H9 (cell line): ENCODE data around the gene HIPK2. TPM values are rescaled to one million over a fixed set of nuclear protein-coding genes. Genes with fewer than 3 reads are reported as not detected.

ENCODE experiments used
- DNase-seq: peaks from one replicate; pipeline ENCODE4 v3.0.0-alpha.2; 2017
- H2AFZ ChIP-seq: one replicate; pipeline ENCODE4 v1.6.1; 2013; ENCODE audit warnings: mild to moderate bottlenecking, low read length, control low read depth, moderate library complexity
- H2AK5ac ChIP-seq: 2 replicates; pipeline ENCODE4 v1.6.1; 2013; ENCODE audit warnings: low read length, control low read depth, mixed read lengths; ENCODE audit not compliant: insufficient read length
- H2BK120ac ChIP-seq: one replicate; pipeline ENCODE4 v1.6.1; 2013; ENCODE audit warnings: low read depth, mild to moderate bottlenecking, low read length, control low read depth, inconsistent platforms; ENCODE audit not compliant: poor library complexity, severe bottlenecking
- H2BK12ac ChIP-seq: 2 replicates; pipeline ENCODE4 v1.6.1; 2013; ENCODE audit warnings: low read length, control low read depth, mixed read lengths, low read depth; ENCODE audit not compliant: insufficient read length
- H2BK15ac ChIP-seq: 2 replicates; pipeline ENCODE4 v1.6.1; 2013; ENCODE audit warnings: low read depth, low read length, control low read depth
- H2BK20ac ChIP-seq: one replicate; pipeline ENCODE4 v1.6.1; 2013; ENCODE audit warnings: low read depth, mild to moderate bottlenecking, low read length, control low read depth, inconsistent platforms; ENCODE audit not compliant: poor library complexity, severe bottlenecking
- H2BK5ac ChIP-seq: 2 replicates; pipeline ENCODE4 v1.6.1; 2013; ENCODE audit warnings: low read length, control low read depth, mixed read lengths; ENCODE audit not compliant: insufficient read length
- H3K14ac ChIP-seq: 2 replicates; pipeline ENCODE4 v1.6.1; 2013; ENCODE audit warnings: low read length, control low read depth; ENCODE audit not compliant: insufficient read depth
- H3K18ac ChIP-seq: 2 replicates; pipeline ENCODE4 v1.6.1; 2013; ENCODE audit warnings: low read depth, mild to moderate bottlenecking, mixed read lengths, low read length, control low read depth; ENCODE audit not compliant: insufficient read length
- H3K23ac ChIP-seq: 2 replicates; pipeline ENCODE4 v1.6.1; 2013; ENCODE audit warnings: low read length, control low read depth, mixed read lengths, low read depth; ENCODE audit not compliant: insufficient read length
- H3K23me2 ChIP-seq: 2 replicates; pipeline ENCODE4 v1.6.1; 2013; ENCODE audit warnings: low read depth, mild to moderate bottlenecking, mixed read lengths, low read length, control low read depth; ENCODE audit not compliant: insufficient read length, poor library complexity, severe bottlenecking
- H3K27ac ChIP-seq: 2 replicates; pipeline ENCODE4 v1.5.1; 2013; ENCODE audit warnings: low read length, control low read depth, mixed read lengths, low read depth; ENCODE audit not compliant: insufficient read length
- H3K27me3 ChIP-seq: 2 replicates; pipeline ENCODE4 v1.6.1; 2013; ENCODE audit warnings: low read length, control low read depth, inconsistent platforms; ENCODE audit not compliant: insufficient read depth
- H3K4ac ChIP-seq: 2 replicates; pipeline ENCODE4 v1.6.1; 2013; ENCODE audit warnings: low read depth, mild to moderate bottlenecking, control low read depth, inconsistent platforms, low read length, moderate library complexity
- H3K4me1 ChIP-seq: 2 replicates; pipeline ENCODE4 v1.6.1; 2013; ENCODE audit warnings: low read length, control low read depth, inconsistent platforms; ENCODE audit not compliant: insufficient read depth
- H3K4me2 ChIP-seq: 2 replicates; pipeline ENCODE4 v1.6.1; 2013; ENCODE audit warnings: low read length, control low read depth, mixed read lengths; ENCODE audit not compliant: insufficient read length, insufficient read depth
- H3K56ac ChIP-seq: 2 replicates; pipeline ENCODE4 v1.6.1; 2013; ENCODE audit warnings: low read depth, mild to moderate bottlenecking, mixed read lengths, low read length, control low read depth; ENCODE audit not compliant: insufficient read length
- H3K79me1 ChIP-seq: 2 replicates; pipeline ENCODE4 v1.6.1; 2013; ENCODE audit warnings: low read depth, mild to moderate bottlenecking, moderate library complexity, low read length, control low read depth, inconsistent platforms; ENCODE audit not compliant: insufficient read depth, poor library complexity, severe bottlenecking
- H3K79me2 ChIP-seq: 2 replicates; pipeline ENCODE4 v1.6.1; 2013; ENCODE audit warnings: low read length, control low read depth, inconsistent platforms; ENCODE audit not compliant: insufficient read depth
- H3K9ac ChIP-seq: 2 replicates; pipeline ENCODE4 v1.6.1; 2013; ENCODE audit warnings: low read length, control low read depth, mixed read lengths; ENCODE audit not compliant: insufficient read length; ENCODE audit errors: extremely low read depth
- H3K9me3 ChIP-seq: one replicate; pipeline ENCODE4 v1.6.1; 2013; ENCODE audit warnings: low read depth, low read length, inconsistent platforms; ENCODE audit not compliant: control insufficient read depth
- H3T11ph ChIP-seq: one replicate; pipeline ENCODE4 v1.6.1; 2013; ENCODE audit warnings: mild to moderate bottlenecking, low read length, control low read depth, inconsistent platforms
- H4K20me1 ChIP-seq: one replicate; pipeline ENCODE4 v1.6.1; 2013; ENCODE audit not compliant: control insufficient read depth, insufficient read length, insufficient read depth
- H4K5ac ChIP-seq: 2 replicates; pipeline ENCODE4 v1.6.1; 2013; ENCODE audit warnings: low read depth, mild to moderate bottlenecking, mixed read lengths, low read length, control low read depth; ENCODE audit not compliant: insufficient read length
- H4K8ac ChIP-seq: replicated peaks from 2 replicates; pipeline ENCODE4 v1.6.1; 2013; ENCODE audit warnings: low read length, control low read depth, mixed read lengths, low read depth; ENCODE audit not compliant: insufficient read length
- H4K91ac ChIP-seq: 2 replicates; pipeline ENCODE4 v1.6.1; 2013; ENCODE audit warnings: low read depth, mild to moderate bottlenecking, moderate library complexity, mixed read lengths, low read length, control low read depth; ENCODE audit not compliant: insufficient read length
- H3K27ac Mint-ChIP-seq, 3 experiments: 2 replicates in 2 of 3; 3 replicates in 1 of 3; pipeline ENCODE4 v1.8.0; 2020 to 2021; ENCODE audit warnings: mixed read lengths in 3 of 3, mild to moderate bottlenecking in 1 of 3, moderate library complexity in 1 of 3
- H3K27me3 Mint-ChIP-seq: 2 replicates; pipeline ENCODE4 v1.8.0; 2021; ENCODE audit warnings: low read depth, mild to moderate bottlenecking, moderate library complexity, mixed read lengths
- H3K36me3 Mint-ChIP-seq, 3 experiments: 2 replicates in 2 of 3; 3 replicates in 1 of 3; pipeline ENCODE4 v1.8.0; 2020 to 2021; ENCODE audit warnings: low read depth in 3 of 3, mixed read lengths in 3 of 3; ENCODE audit not compliant: insufficient read depth in 1 of 3
- H3K4me1 Mint-ChIP-seq, 2 experiments: 2 replicates each; pipeline ENCODE4 v1.8.0; 2020; ENCODE audit warnings: mixed read lengths in 2 of 2
- H3K4me3 Mint-ChIP-seq, 2 experiments: 2 replicates in 1 of 2; 3 replicates in 1 of 2; pipeline ENCODE4 v1.8.0; 2020 to 2021; ENCODE audit warnings: mild to moderate bottlenecking in 2 of 2, mixed read lengths in 2 of 2, moderate library complexity in 1 of 2
- H3K9me3 Mint-ChIP-seq, 2 experiments: 2 replicates in 1 of 2; 3 replicates in 1 of 2; pipeline ENCODE4 v1.8.0; 2020; ENCODE audit warnings: mild to moderate bottlenecking in 2 of 2, mixed read lengths in 2 of 2, moderate library complexity in 1 of 2
- WGBS: extraction: QIAGEN DNeasy Blood & Tissue Kit; methylation state at CpG from one replicate; pipeline ENCODE4 v1.1.7; 2013; ENCODE audit warnings: missing lambda C conversion rate, low lambda C conversion rate, mixed read lengths; ENCODE audit not compliant: insufficient read length; ENCODE audit errors: extremely low coverage; 5-methylcytosine and 5-hydroxymethylcytosine counted together
- total RNA-seq: library from RNA; stranded (reverse); gene quantifications from 2 replicates; pipeline ENCODE4 v1.2.1, GENCODE V29; 2021
- TF ChIP-seq, protein P1 (sequence below): fragments of 200-600 bp; sonication (generic); conservative IDR thresholded peaks from 3 replicates; pipeline ENCODE4 v1.8.0; 2021; ENCODE audit warnings: antibody characterized with exemption, mild to moderate bottlenecking

The HIPK2 gene
- total RNA-seq, 1 experiment from 2014 or later, result 21.9 TPM

- Histone ChIP-seq H3K27me3 (no peaks in the 10 kb centered on the region), H2BK12ac (no peak overlapping the region), H3K18ac (peak overlapping the region; percentile 11), H3K79me1 (no peaks in the 10 kb centered on the region), H3K23ac (no peak overlapping the region), H3K23me2 (no peaks in the 10 kb centered on the region), H3K56ac (no peak overlapping the region), H2BK15ac (no peak overlapping the region), H3K79me2 (no peaks in the 10 kb centered on the region), H2BK20ac (no peak overlapping the region), H4K20me1 (no peaks in the 10 kb centered on the region), H4K91ac (no peak overlapping the region), H3K9me3 (no peaks in the 10 kb centered on the region), H4K5ac (no peak overlapping the region), H3K4me2 (no peak overlapping the region), H3K4me1 (no peaks in the 10 kb centered on the region), H2AK5ac (no peak overlapping the region), H4K8ac (no peak overlapping the region), H3K14ac (peak overlapping the region; percentile 49; the same call in 1 of the 2 replicates), H3K27ac (no peak overlapping the region), H2BK120ac (no peak overlapping the region), H3K4ac (no peak overlapping the region), H3T11ph (no peak overlapping the region), H2AFZ (no peak overlapping the region), H3K9ac (no peak overlapping the region), H2BK5ac (no peak overlapping the region)
- no CpG with 5 or more reads among the region's 38 CpGs for WGBS
- TF ChIP-seq, protein P1, sequence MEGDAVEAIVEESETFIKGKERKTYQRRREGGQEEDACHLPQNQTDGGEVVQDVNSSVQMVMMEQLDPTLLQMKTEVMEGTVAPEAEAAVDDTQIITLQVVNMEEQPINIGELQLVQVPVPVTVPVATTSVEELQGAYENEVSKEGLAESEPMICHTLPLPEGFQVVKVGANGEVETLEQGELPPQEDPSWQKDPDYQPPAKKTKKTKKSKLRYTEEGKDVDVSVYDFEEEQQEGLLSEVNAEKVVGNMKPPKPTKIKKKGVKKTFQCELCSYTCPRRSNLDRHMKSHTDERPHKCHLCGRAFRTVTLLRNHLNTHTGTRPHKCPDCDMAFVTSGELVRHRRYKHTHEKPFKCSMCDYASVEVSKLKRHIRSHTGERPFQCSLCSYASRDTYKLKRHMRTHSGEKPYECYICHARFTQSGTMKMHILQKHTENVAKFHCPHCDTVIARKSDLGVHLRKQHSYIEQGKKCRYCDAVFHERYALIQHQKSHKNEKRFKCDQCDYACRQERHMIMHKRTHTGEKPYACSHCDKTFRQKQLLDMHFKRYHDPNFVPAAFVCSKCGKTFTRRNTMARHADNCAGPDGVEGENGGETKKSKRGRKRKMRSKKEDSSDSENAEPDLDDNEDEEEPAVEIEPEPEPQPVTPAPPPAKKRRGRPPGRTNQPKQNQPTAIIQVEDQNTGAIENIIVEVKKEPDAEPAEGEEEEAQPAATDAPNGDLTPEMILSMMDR, result no peak; the same call in 2 of the 3 replicates
- H3K4me3 Mint-ChIP-seq, result no peak overlapping the region
- H3K4me1 Mint-ChIP-seq, result peaks cover 6 to 14% of the 10 kb centered on the region in 2 experiments
- DNase-seq, result peak; percentile 57
- peaks cover 0 to 5% (median 2%) of the 10 kb centered on the region in 3 experiments; a peak in 2 of 7 replicates for H3K36me3 Mint-ChIP-seq
- no peaks in the 10 kb centered on the region; the same call in 1 of the 2 replicates for H3K27me3 Mint-ChIP-seq
- H3K27ac Mint-ChIP-seq, result no peak overlapping the region
- no peaks in the 10 kb centered on the region for H3K9me3 Mint-ChIP-seq
Measured at GRCh38 chr7:139572704-139573385, 205.0 kb downstream of the HIPK2 start.
